A549 (cell line): Measurements from ENCODE around the gene MYH2. TPM values are rescaled to one million over a fixed set of nuclear protein-coding genes. Genes with fewer than 3 reads are reported as not detected.

Source experiments
- ATAC-seq, 2 experiments: fragments of 200-7000 bp in 1 of 2; fragments of >200 bp in 1 of 2; cut with Nextera tagmentation in 1 of 2; cut with Tn5 transposase in 1 of 2; 3 replicates each; pipeline versions ENCODE4 v1.8.0 to v1.9.1; 2018 to 2020; ENCODE audit warnings: mild to moderate bottlenecking in 1 of 2, moderate library complexity in 1 of 2
- CTCF ChIA-PET: fragments of 300-600 bp; sonication (Branson Sonifier 250); formaldehyde crosslinking; extraction: SDS; loops from one replicate; lab custom pipeline; 2021; ENCODE audit warnings: antibody characterized with exemption, inconsistent platforms; lab: Yijun Ruan, JAX
- POLR2A ChIA-PET: fragments of 350-600 bp; formaldehyde crosslinking; extraction: SDS; loops from one replicate; lab custom pipeline; 2021; ENCODE audit warnings: antibody characterized with exemption, inconsistent platforms; lab: Yijun Ruan, JAX
- DNase-seq, 2 experiments: peaks; one replicate each; pipeline versions ENCODE4 v3.0.0 to v3.0.0-alpha.2; 2011 to 2016; ENCODE audit warnings: low read depth in 1 of 2, low spot score in 1 of 2
- FAIRE-seq: peaks from 2 replicates; lab custom pipeline; 2011; peaks lifted over from hg19 to GRCh38; lab: Jason Lieb, UNC
- H3K27ac ChIP-seq, 2 experiments: fragments of >200 bp; sonication (Bioruptor Twin); formaldehyde crosslinking; 3 replicates each; pipeline ENCODE4 v1.5.1; 2016 to 2017
- H3K4me1 ChIP-seq: fragments of >200 bp; sonication (Bioruptor Twin); formaldehyde crosslinking; 3 replicates; pipeline ENCODE4 v1.6.1; 2016
- H3K4me2 ChIP-seq: fragments of >200 bp; sonication (Bioruptor Twin); formaldehyde crosslinking; 3 replicates; pipeline ENCODE4 v1.6.1; 2016
- H3K4me3 ChIP-seq: fragments of >200 bp; sonication (Bioruptor Twin); formaldehyde crosslinking; 3 replicates; pipeline ENCODE4 v1.5.1; 2016
- H3K9me3 ChIP-seq: fragments of >200 bp; sonication (Bioruptor Twin); formaldehyde crosslinking; 3 replicates; pipeline ENCODE4 v1.6.1; 2016
- CTCF ChIP-seq: fragments of >200 bp; sonication (Bioruptor Twin); formaldehyde crosslinking; IDR thresholded peaks from 3 replicates; pipeline ENCODE4 v1.5.1; 2016
- EHF ChIP-seq: fragments of 250-450 bp; sonication (Bioruptor Pico); IDR thresholded peaks from 2 replicates; pipeline ENCODE4 v1.5.0; 2020; ENCODE audit warnings: mild to moderate bottlenecking
- ELK1 ChIP-seq: fragments of 150-350 bp; IDR thresholded peaks from 2 replicates; pipeline ENCODE4 v1.6.1; 2014; ENCODE audit warnings: low read depth, mild to moderate bottlenecking, low read length
- FOXS1 ChIP-seq: fragments of 250-450 bp; sonication (Bioruptor Pico); IDR thresholded peaks from 2 replicates; pipeline ENCODE4 v1.5.0; 2020; ENCODE audit warnings: mild to moderate bottlenecking, moderate library complexity
- GATA3 ChIP-seq: IDR thresholded peaks from 2 replicates; pipeline ENCODE4 v1.6.1; 2012; ENCODE audit warnings: borderline replicate concordance
- HES2 ChIP-seq: fragments of >200 bp; sonication (Bioruptor Twin); formaldehyde crosslinking; IDR thresholded peaks from 2 replicates; pipeline ENCODE4 v1.6.1; 2016
- JUNB ChIP-seq: fragments of >200 bp; sonication (Bioruptor Twin); formaldehyde crosslinking; IDR thresholded peaks from 2 replicates; pipeline ENCODE4 v1.6.1; 2016
- NFE2L2 ChIP-seq: fragments of 150-350 bp; conservative IDR thresholded peaks from 2 replicates; pipeline ENCODE4 v1.6.1; 2014; ENCODE audit warnings: low read length
- PHF8 ChIP-seq: fragments of 200-600 bp; sonication (generic); IDR thresholded peaks from 2 replicates; pipeline ENCODE4 v1.6.1; 2016; ENCODE audit warnings: low read depth, mild to moderate bottlenecking, antibody characterized with exemption, moderate library complexity, borderline replicate concordance
- RAD21 ChIP-seq, 2 experiments: fragments of >200 bp in 1 of 2; sonication (Bioruptor Twin) in 1 of 2; formaldehyde crosslinking in 1 of 2; IDR thresholded peaks in 1 of 2; conservative IDR thresholded peaks in 1 of 2; 2 replicates in 1 of 2; 3 replicates in 1 of 2; pipeline ENCODE4 v1.6.1; 2012 to 2018; ENCODE audit warnings: inconsistent platforms in 1 of 2
- RNF2 ChIP-seq: fragments of 200-600 bp; sonication (generic); IDR thresholded peaks from 2 replicates; pipeline ENCODE4 v1.6.1; 2016; ENCODE audit warnings: low read depth, mild to moderate bottlenecking, antibody characterized with exemption, moderate library complexity, borderline replicate concordance
- SREBF2 ChIP-seq: fragments of 450-650 bp; IDR thresholded peaks from 2 replicates; pipeline ENCODE4 v1.6.1; 2014; ENCODE audit warnings: mild to moderate bottlenecking, moderate library complexity
- TFCP2L1 ChIP-seq: fragments of 250-450 bp; sonication (Bioruptor Pico); IDR thresholded peaks from 2 replicates; pipeline ENCODE4 v1.5.0; 2021; ENCODE audit warnings: mild to moderate bottlenecking
- ZC3H11A ChIP-seq: fragments of 450-650 bp; IDR thresholded peaks from 2 replicates; pipeline ENCODE4 v1.6.1; 2014; ENCODE audit warnings: antibody characterized with exemption, mild to moderate bottlenecking
- WGBS: methylation state at CpG from one replicate; pipeline ENCODE4 v1.1.6; 2017; ENCODE audit errors: missing lambda C conversion rate; 5-methylcytosine and 5-hydroxymethylcytosine counted together
- polyA plus RNA-seq, 4 experiments: library from polyadenylated mRNA; depleted of rRNA in 3 of 4; stranded (reverse); fragments of >200 nt; fragmentation: RNase III in 1 of 4; extraction: RNeasy Plus Mini Kit Qiagen cat#74134 plus additional on column Dnase treatment in 1 of 4; gene quantifications; 2 replicates in 3 of 4; 3 replicates in 1 of 4; pipeline ENCODE4 v1.2.3, GENCODE V29; 2011 to 2017

The MYH2 gene
- polyA plus RNA-seq, 2 of the 4 experiments (the other 2 are of a cell fraction), result not detected

GRCh38 chr17:10471858-10472257 is 77.6 kb downstream of the MYH2 start:
- TF ChIP-seq PHF8 (no peak), TFCP2L1 (CRISPR knock-in tag) (no peak), ELK1 (no peak), EHF (CRISPR knock-in tag) (no peak), NFE2L2 (no peak), RAD21 (conservative IDR thresholded peaks at IDR 0.05 in 1 of 2, IDR thresholded peaks at IDR 0.05 in 1 of 2) (no peak), FOXS1 (CRISPR knock-in tag) (no peak), JUNB (no peak), RNF2 (no peak), HES2 (no peak), SREBF2 (no peak), CTCF (no peak), GATA3 (no peak), ZC3H11A (no peak)
- no peaks in the 10 kb centered on the region for H3K4me1 ChIP-seq
- POLR2A ChIA-PET, result no interaction called here
- FAIRE-seq (peak; percentile 18), DNase-seq (no peak), ATAC-seq (peak in 1 of 2 experiments; percentile 81; a peak in 3 of 6 replicates)
- H3K4me3 ChIP-seq, result no peak overlapping the region
- no peak overlapping the region for H3K4me2 ChIP-seq
- no peaks in the 10 kb centered on the region for H3K9me3 ChIP-seq
- WGBS, result 25% methylated on average over 1 of the region's 1 CpG
- H3K27ac ChIP-seq, result no peak overlapping the region
- CTCF ChIA-PET, result no interaction called here

Other genes with a start within 250 kb of the MYH2 start
- gene MYH13, start 176.7 kb downstream of the MYH2 start, polyA plus RNA-seq (2011; rRNA removed), result not detected in 2 replicates
- not detected in 3 replicates for gene MYH13, start 176.7 kb downstream of the MYH2 start, polyA plus RNA-seq (2017; fragmentation: RNase III; extraction: RNeasy Plus Mini Kit Qiagen cat#74134 plus additional on column Dnase treatment)
- gene MYH8, start 127.7 kb downstream of the MYH2 start, polyA plus RNA-seq (2011; rRNA removed), result not detected in 2 replicates
- not detected in 3 replicates for gene MYH8, start 127.7 kb downstream of the MYH2 start, polyA plus RNA-seq (2017; fragmentation: RNase III; extraction: RNeasy Plus Mini Kit Qiagen cat#74134 plus additional on column Dnase treatment)
- not detected in 2 replicates for gene MYH4, start 80.1 kb downstream of the MYH2 start, polyA plus RNA-seq (2011; rRNA removed)
- gene MYH4, start 80.1 kb downstream of the MYH2 start, polyA plus RNA-seq (2017; fragmentation: RNase III; extraction: RNeasy Plus Mini Kit Qiagen cat#74134 plus additional on column Dnase treatment), result not detected in 3 replicates
- gene MYH1, start 31.1 kb downstream of the MYH2 start, polyA plus RNA-seq (2011; rRNA removed), result not detected in 2 replicates
- gene MYH1, start 31.1 kb downstream of the MYH2 start, polyA plus RNA-seq (2017; fragmentation: RNase III; extraction: RNeasy Plus Mini Kit Qiagen cat#74134 plus additional on column Dnase treatment), result not detected in 3 replicates
- gene MYH3, start 107.7 kb upstream of the MYH2 start, polyA plus RNA-seq (2011; rRNA removed), result 1.6 TPM in 2 replicates
- gene MYH3, start 107.7 kb upstream of the MYH2 start, polyA plus RNA-seq (2017; fragmentation: RNase III; extraction: RNeasy Plus Mini Kit Qiagen cat#74134 plus additional on column Dnase treatment), result 2.1 to 2.6 TPM (median 2.2 TPM) in 3 replicates
- gene SCO1, start 147.9 kb upstream of the MYH2 start, polyA plus RNA-seq (2011; rRNA removed), result 43.1 and 55.8 TPM in 2 replicates
- 52.2 to 58.1 TPM (median 53.6 TPM) in 3 replicates for gene SCO1, start 147.9 kb upstream of the MYH2 start, polyA plus RNA-seq (2017; fragmentation: RNase III; extraction: RNeasy Plus Mini Kit Qiagen cat#74134 plus additional on column Dnase treatment)
- gene ADPRM, start 147.9 kb upstream of the MYH2 start, polyA plus RNA-seq (2011; rRNA removed), result 24.3 and 25.2 TPM in 2 replicates
- 7.7 to 8.3 TPM (median 8.3 TPM) in 3 replicates for gene ADPRM, start 147.9 kb upstream of the MYH2 start, polyA plus RNA-seq (2017; fragmentation: RNase III; extraction: RNeasy Plus Mini Kit Qiagen cat#74134 plus additional on column Dnase treatment)
- gene TMEM220, start 180.4 kb upstream of the MYH2 start, polyA plus RNA-seq (2011; rRNA removed), result 6.0 and 6.3 TPM in 2 replicates
- gene TMEM220, start 180.4 kb upstream of the MYH2 start, polyA plus RNA-seq (2017; fragmentation: RNase III; extraction: RNeasy Plus Mini Kit Qiagen cat#74134 plus additional on column Dnase treatment), result 3.8 to 4.4 TPM (median 3.9 TPM) in 3 replicates